IMR-90 (cell line): ENCODE results near the gene LDAF1. TPM values are rescaled to one million over a fixed set of nuclear protein-coding genes. Genes with fewer than 3 reads are reported as not detected.

ENCODE experiments used
- ATAC-seq: fragments of 200-7000 bp; cut with Tn5 transposase; 2 replicates; pipeline ENCODE4 v1.9.1; 2020; ENCODE audit warnings: low read depth, mild to moderate bottlenecking, moderate library complexity
- BruUV-seq: library from RNA; stranded (reverse); fragments of 400-500 nt; replicated peaks from 2 replicates; lab custom pipeline; 2021; lab: Mats Ljungman, UMichigan
- CTCF ChIA-PET: fragments of 300-600 bp; formaldehyde crosslinking; extraction: SDS; loops from one replicate; lab custom pipeline; 2021; ENCODE audit warnings: antibody characterized with exemption; lab: Yijun Ruan, JAX
- POLR2A ChIA-PET: fragments of 300-600 bp; sonication (Branson Sonifier 250); formaldehyde crosslinking; loops from one replicate; lab custom pipeline; 2022; ENCODE audit warnings: antibody characterized with exemption; ENCODE audit not compliant: unreplicated experiment; lab: Charles Lee
- DNase-seq: peaks from one replicate; pipeline ENCODE4 v3.0.0; 2013
- H2AFZ ChIP-seq: replicated peaks from 2 replicates; pipeline ENCODE3; 2013; ENCODE audit warnings: low read length, mild to moderate bottlenecking; ENCODE audit not compliant: poor library complexity
- H2AK5ac ChIP-seq: 2 replicates; pipeline ENCODE4 v1.6.1; 2013; ENCODE audit warnings: low read depth, low read length, inconsistent platforms
- H2AK9ac ChIP-seq: replicated peaks from 2 replicates; pipeline ENCODE3; 2013; ENCODE audit warnings: mild to moderate bottlenecking, low read depth, low read length, moderate library complexity; ENCODE audit not compliant: poor library complexity
- H2BK120ac ChIP-seq: 2 replicates; pipeline ENCODE4 v1.6.1; 2013; ENCODE audit warnings: low read depth, low read length, inconsistent platforms
- H2BK15ac ChIP-seq: 3 replicates; pipeline ENCODE4 v1.6.1; 2013; ENCODE audit warnings: low read depth, low read length, inconsistent platforms
- H2BK20ac ChIP-seq: 2 replicates; pipeline ENCODE4 v1.6.1; 2013; ENCODE audit warnings: low read depth, mild to moderate bottlenecking, inconsistent platforms, low read length, moderate library complexity
- H2BK5ac ChIP-seq: 2 replicates; pipeline ENCODE4 v1.6.1; 2013; ENCODE audit warnings: mild to moderate bottlenecking, low read depth, low read length, inconsistent platforms; ENCODE audit not compliant: poor library complexity, severe bottlenecking
- H3K14ac ChIP-seq: replicated peaks from 2 replicates; pipeline ENCODE4 v1.6.1; 2013; ENCODE audit warnings: low read depth, low read length, inconsistent platforms
- H3K18ac ChIP-seq: 2 replicates; pipeline ENCODE4 v1.6.1; 2013; ENCODE audit warnings: low read depth, low read length, control low read depth
- H3K23ac ChIP-seq: 2 replicates; pipeline ENCODE4 v1.6.1; 2013; ENCODE audit warnings: low read depth, low read length, inconsistent platforms
- H3K27ac ChIP-seq: 2 replicates; pipeline ENCODE4 v1.5.1; 2013; ENCODE audit warnings: mild to moderate bottlenecking, control low read depth, low read length; ENCODE audit not compliant: insufficient read depth
- H3K27me3 ChIP-seq: 2 replicates; pipeline ENCODE4 v1.6.1; 2013; ENCODE audit warnings: low read length; ENCODE audit not compliant: control insufficient read depth, insufficient read depth
- H3K36me3 ChIP-seq: 2 replicates; pipeline ENCODE4 v1.6.1; 2013; ENCODE audit warnings: low read length, mixed read lengths; ENCODE audit not compliant: control insufficient read depth, insufficient read depth
- H3K4ac ChIP-seq: 2 replicates; pipeline ENCODE4 v1.6.1; 2013; ENCODE audit warnings: low read depth, low read length, inconsistent platforms
- H3K4me1 ChIP-seq: 2 replicates; pipeline ENCODE4 v1.6.1; 2013; ENCODE audit warnings: low read length, mixed read lengths; ENCODE audit not compliant: control insufficient read depth, insufficient read depth
- H3K4me2 ChIP-seq: 2 replicates; pipeline ENCODE4 v1.6.1; 2013; ENCODE audit warnings: low read depth, mild to moderate bottlenecking, control low read depth, low read length, moderate library complexity
- H3K4me3 ChIP-seq: 2 replicates; pipeline ENCODE4 v1.5.1; 2013; ENCODE audit warnings: low read depth, mild to moderate bottlenecking, control low read depth, low read length, moderate library complexity; ENCODE audit not compliant: insufficient read depth
- H3K56ac ChIP-seq: 2 replicates; pipeline ENCODE4 v1.6.1; 2013; ENCODE audit warnings: low read length, inconsistent platforms; ENCODE audit not compliant: insufficient read depth; ENCODE audit errors: extremely low read depth
- H3K79me1 ChIP-seq, 2 experiments: 2 replicates each; pipeline ENCODE4 v1.6.1; 2013; ENCODE audit warnings: low read length in 2 of 2, inconsistent platforms in 1 of 2, low read depth in 1 of 2
- H3K9ac ChIP-seq: 2 replicates; pipeline ENCODE4 v1.6.1; 2013; ENCODE audit warnings: low read depth, low read length, control low read depth
- H3K9me1 ChIP-seq: 2 replicates; pipeline ENCODE4 v1.6.1; 2013; ENCODE audit warnings: low read length, inconsistent platforms; ENCODE audit not compliant: insufficient read depth
- H3K9me3 ChIP-seq: 2 replicates; pipeline ENCODE4 v1.6.1; 2013; ENCODE audit warnings: low read length; ENCODE audit not compliant: control insufficient read depth, insufficient read depth
- H4K20me1 ChIP-seq: 2 replicates; pipeline ENCODE4 v1.6.1; 2013; ENCODE audit warnings: low read length, inconsistent platforms; ENCODE audit not compliant: insufficient read depth
- H4K5ac ChIP-seq: 2 replicates; pipeline ENCODE4 v1.6.1; 2013; ENCODE audit warnings: mild to moderate bottlenecking, low read depth, low read length, control low read depth
- H4K8ac ChIP-seq, 2 experiments: 2 replicates each; pipeline ENCODE4 v1.6.1; 2013; ENCODE audit warnings: low read depth in 2 of 2, low read length in 2 of 2, control low read depth in 1 of 2, inconsistent platforms in 1 of 2
- H4K91ac ChIP-seq: 2 replicates; pipeline ENCODE4 v1.6.1; 2013; ENCODE audit warnings: low read depth, low read length, inconsistent platforms; ENCODE audit not compliant: insufficient read depth
- BHLHE40 ChIP-seq: fragments of 150-350 bp; IDR thresholded peaks from 2 replicates; pipeline ENCODE4 v1.6.1; 2016; ENCODE audit warnings: mild to moderate bottlenecking, low read depth, low read length
- CEBPB ChIP-seq: IDR thresholded peaks from 2 replicates; pipeline ENCODE4 v1.6.1; 2012; ENCODE audit warnings: low read depth, low read length, improper control_type of control experiment
- CHD1 ChIP-seq: IDR thresholded peaks from 2 replicates; pipeline ENCODE4 v1.6.1; 2012; ENCODE audit warnings: low read depth, low read length, improper control_type of control experiment
- CTCF ChIP-seq: conservative IDR thresholded peaks from 2 replicates; pipeline ENCODE4 v1.5.1; 2012; ENCODE audit warnings: mild to moderate bottlenecking, low read depth, low read length, improper control_type of control experiment
- ELK1 ChIP-seq: fragments of 150-350 bp; IDR thresholded peaks from 2 replicates; pipeline ENCODE4 v1.6.1; 2016; ENCODE audit warnings: low read depth, mild to moderate bottlenecking, low read length, moderate library complexity, borderline replicate concordance
- FOS ChIP-seq: fragments of 150-350 bp; IDR thresholded peaks from 2 replicates; pipeline ENCODE4 v1.6.1; 2016; ENCODE audit warnings: low read depth, low read length
- MAZ ChIP-seq: IDR thresholded peaks from 2 replicates; pipeline ENCODE4 v1.6.1; 2012; ENCODE audit warnings: low read depth, mild to moderate bottlenecking, low read length, improper control_type of control experiment, moderate library complexity, borderline replicate concordance
- MXI1 ChIP-seq: IDR thresholded peaks from 2 replicates; pipeline ENCODE4 v1.6.1; 2012; ENCODE audit warnings: low read depth, mild to moderate bottlenecking, low read length, moderate library complexity, borderline replicate concordance
- NFE2L2 ChIP-seq: fragments of 150-350 bp; IDR thresholded peaks from 2 replicates; pipeline ENCODE4 v1.6.1; 2016; ENCODE audit warnings: low read depth, mild to moderate bottlenecking, low read length
- POLR2A ChIP-seq: IDR thresholded peaks from 2 replicates; pipeline ENCODE4 v1.6.1; 2012; ENCODE audit warnings: mild to moderate bottlenecking, low read depth, low read length
- RAD21 ChIP-seq: IDR thresholded peaks from 2 replicates; pipeline ENCODE4 v1.6.1; 2012; ENCODE audit warnings: low read length, improper control_type of control experiment
- RCOR1 ChIP-seq: IDR thresholded peaks from 2 replicates; pipeline ENCODE4 v1.6.1; 2012; ENCODE audit warnings: mild to moderate bottlenecking, low read length, improper control_type of control experiment; ENCODE audit not compliant: insufficient replicate concordance
- RFX5 ChIP-seq: IDR thresholded peaks from 2 replicates; pipeline ENCODE4 v1.8.0; 2012; ENCODE audit warnings: low read depth, mild to moderate bottlenecking, low read length, moderate library complexity
- SMC3 ChIP-seq: fragments of 150-350 bp; IDR thresholded peaks from 2 replicates; pipeline ENCODE4 v1.6.1; 2016; ENCODE audit warnings: low read depth, mild to moderate bottlenecking, antibody characterized with exemption, low read length, moderate library complexity
- USF2 ChIP-seq: fragments of 150-350 bp; IDR thresholded peaks from 2 replicates; pipeline ENCODE4 v1.6.1; 2017; ENCODE audit warnings: mild to moderate bottlenecking, antibody characterized with exemption, low read length, low read depth
- WGBS, 2 experiments: methylation state at CpG; one replicate each; pipeline versions ENCODE4 v1.1.5 to v1.1.7; 2013; ENCODE audit warnings: missing lambda C conversion rate in 2 of 2; ENCODE audit not compliant: insufficient read length in 1 of 2; ENCODE audit errors: extremely low coverage in 2 of 2; 5-methylcytosine and 5-hydroxymethylcytosine counted together
- dilution Hi-C: fragments of 300-500 bp; cut with HindIII; formaldehyde crosslinking; loops from one replicate; pipeline ENCODE4 v1.14.3; 2018; ENCODE audit warnings: low sequenced_read_pairs; ENCODE audit not compliant: unreplicated experiment
- in situ Hi-C: fragments of 300-500 bp; cut with MboI; formaldehyde crosslinking; loops from 3 replicates; pipeline ENCODE4 v1.14.3; 2019; ENCODE audit warnings: low sequenced_read_pairs, inconsistent platforms, mixed read lengths
- intact Hi-C: fragments of 100-400 bp; cut with micrococcal nuclease; formaldehyde crosslinking; loops from 2 replicates; pipeline ENCODE4 v1.10.0; 2022
- polyA plus RNA-seq, 3 experiments: library from polyadenylated mRNA; depleted of rRNA; stranded (reverse); fragments of >200 nt; gene quantifications; 2 replicates each; pipeline ENCODE4 v1.2.3, GENCODE V29; 2012; ENCODE audit warnings: low replicate concordance in 1 of 3
- total RNA-seq: library from RNA; depleted of rRNA; stranded (reverse); fragments of >200 nt; gene quantifications from 2 replicates; pipeline ENCODE4 v1.2.3, GENCODE V29; 2012

The LDAF1 gene
- total and polyA plus RNA-seq, 2 of the 4 experiments (the other 2 are of a cell fraction): 21.0 to 62.2 TPM

GRCh38 chr16:21206550-21206949, 48.1 kb downstream of the LDAF1 start:
- Histone ChIP-seq H2AFZ (no peak overlapping the region), H4K5ac (no peak overlapping the region), H4K20me1 (no peaks in the 10 kb centered on the region), H3K9ac (no peak overlapping the region), H3K79me1 (no peaks in the 10 kb centered on the region), H3K9me3 (no peaks in the 10 kb centered on the region), H3K23ac (no peak overlapping the region), H3K56ac (no peak overlapping the region), H3K9me1 (no peaks in the 10 kb centered on the region), H2BK20ac (no peak overlapping the region), H4K91ac (no peak overlapping the region), H2BK5ac (no peak overlapping the region), H2BK120ac (no peak overlapping the region), H2AK9ac (no peak overlapping the region), H3K18ac (no peak overlapping the region), H3K4ac (no peak overlapping the region), H2BK15ac (no peak overlapping the region), H3K4me2 (no peak overlapping the region), H2AK5ac (no peak overlapping the region), H3K14ac (no peak overlapping the region), H3K4me3 (no peak overlapping the region), H4K8ac (no peak overlapping the region), H3K27me3 (peaks cover 35% of the 10 kb centered on the region), H3K4me1 (no peaks in the 10 kb centered on the region), H3K36me3 (no peaks in the 10 kb centered on the region), H3K27ac (no peak overlapping the region)
- no peak for ATAC-seq
- ChIA-PET POLR2A (no interaction called here), CTCF (no interaction called here)
- no peak for DNase-seq
- TF ChIP-seq ELK1 (no peak), FOS (no peak), POLR2A (no peak), USF2 (no peak), RAD21 (no peak), SMC3 (no peak), MXI1 (no peak), RFX5 (no peak), CTCF (no peak), CEBPB (no peak), NFE2L2 (no peak), CHD1 (no peak), MAZ (no peak), BHLHE40 (no peak), RCOR1 (no peak)
- dilution Hi-C loops: no loop called here
- BruUV-seq: no TSS peak
- intact Hi-C loops: no loop called here
- in situ Hi-C loops: no loop called here
- 58% methylated on average over 3 of the region's 4 CpGs; no CpG with 5 or more reads in 1 of the 2 experiments for WGBS, 2 experiments
